Measurements from ENCODE around the gene ZFAND2B. TPM values are rescaled to one million over a fixed set of nuclear protein-coding genes. Genes with fewer than 3 reads are reported as not detected.
A peak's percentile ranks its signal among the peaks of the same experiment; 100 is the strongest.

The ZFAND2B gene
- total and polyA plus RNA-seq, 2 experiments from 2014 or later = 58.1 to 65.4 TPM

GRCh38 chr2:219158586-219158985, 48.0 kb upstream of the ZFAND2B start:
- Histone ChIP-seq H3K4me1 (ENCODE audit: insufficient read depth) (peaks cover 3% of the 10 kb centered on the region), H3K4me2 (no peak overlapping the region), H3K79me2 (peaks cover 10% of the 10 kb centered on the region), H3K27me3 (no peaks in the 10 kb centered on the region), H3K9me3 (ENCODE audit: low read depth) (no peaks in the 10 kb centered on the region), H3K36me3 (replicated peaks; ENCODE audit: insufficient read depth, low read depth) (no peaks in the 10 kb centered on the region), H3K4me3 (no peak overlapping the region), H2AFZ (no peak overlapping the region), H3K9me2 (replicated peaks; ENCODE audit: insufficient read depth) (no peaks in the 10 kb centered on the region), H4K20me1 (ENCODE audit: insufficient read depth, poor library complexity, severe bottlenecking) (no peaks in the 10 kb centered on the region), H3K27ac (no peak overlapping the region)
- WGBS (ENCODE audit: low lambda C conversion rate, missing lambda C conversion rate) = 81% methylated on average over 3 of the region's 3 CpGs
- DNase-seq (ENCODE audit: low spot score) = no peak
- TF ChIP-seq EZH2 (IDR thresholded peaks at IDR 0.05; ENCODE audit: borderline replicate concordance) = no peak
- TF ChIP-seq, protein P1, sequence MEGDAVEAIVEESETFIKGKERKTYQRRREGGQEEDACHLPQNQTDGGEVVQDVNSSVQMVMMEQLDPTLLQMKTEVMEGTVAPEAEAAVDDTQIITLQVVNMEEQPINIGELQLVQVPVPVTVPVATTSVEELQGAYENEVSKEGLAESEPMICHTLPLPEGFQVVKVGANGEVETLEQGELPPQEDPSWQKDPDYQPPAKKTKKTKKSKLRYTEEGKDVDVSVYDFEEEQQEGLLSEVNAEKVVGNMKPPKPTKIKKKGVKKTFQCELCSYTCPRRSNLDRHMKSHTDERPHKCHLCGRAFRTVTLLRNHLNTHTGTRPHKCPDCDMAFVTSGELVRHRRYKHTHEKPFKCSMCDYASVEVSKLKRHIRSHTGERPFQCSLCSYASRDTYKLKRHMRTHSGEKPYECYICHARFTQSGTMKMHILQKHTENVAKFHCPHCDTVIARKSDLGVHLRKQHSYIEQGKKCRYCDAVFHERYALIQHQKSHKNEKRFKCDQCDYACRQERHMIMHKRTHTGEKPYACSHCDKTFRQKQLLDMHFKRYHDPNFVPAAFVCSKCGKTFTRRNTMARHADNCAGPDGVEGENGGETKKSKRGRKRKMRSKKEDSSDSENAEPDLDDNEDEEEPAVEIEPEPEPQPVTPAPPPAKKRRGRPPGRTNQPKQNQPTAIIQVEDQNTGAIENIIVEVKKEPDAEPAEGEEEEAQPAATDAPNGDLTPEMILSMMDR (IDR thresholded peaks at IDR 0.05; ENCODE audit: poor library complexity) = no peak
- TF ChIP-seq EZH2phosphoT487 (IDR thresholded peaks at IDR 0.05; ENCODE audit: low read depth, severe bottlenecking, unreplicated experiment) = no peak

- H3K79me2 ChIP-seq = peaks cover 10% of the 10 kb centered on the region
- H2AFZ ChIP-seq = peak overlapping the region; percentile 56
- DNase-seq (ENCODE audit: low spot score) = no peak
Measured at GRCh38 chr2:219159771-219160185, 46.8 kb upstream of the ZFAND2B start.

GRCh38 chr2:219160186-219161017, 46.2 kb upstream of the ZFAND2B start, which contains the start of gene NHEJ1:
TSS of gene NHEJ1 (minus strand) at chr2:219160815. CDS start at chr2:219158362, 2,453 bp downstream.
- peak within 1 kb of the TSS; percentile 56 for H2AFZ ChIP-seq
- no peaks in the 10 kb centered on the region for H4K20me1 ChIP-seq (ENCODE audit: insufficient read depth, poor library complexity, severe bottlenecking)
- H3K27me3 ChIP-seq = no peaks in the 10 kb centered on the region
- peak within 1 kb of the TSS; percentile 78 for H3K4me2 ChIP-seq
- no peaks in the 10 kb centered on the region for H3K9me2 ChIP-seq (replicated peaks; ENCODE audit: insufficient read depth)
- H3K4me1 ChIP-seq (ENCODE audit: insufficient read depth) = peaks cover 3% of the 10 kb centered on the region
- no peaks in the 10 kb centered on the region for H3K36me3 ChIP-seq (replicated peaks; ENCODE audit: insufficient read depth, low read depth)
- H3K9me3 ChIP-seq (ENCODE audit: low read depth) = no peaks in the 10 kb centered on the region
- H3K27ac ChIP-seq = peak within 1 kb of the TSS; percentile 94
- WGBS (ENCODE audit: low lambda C conversion rate, missing lambda C conversion rate) = 1% methylated on average over 68 of the region's 70 CpGs
- peak within 1 kb of the TSS; percentile 62 for H3K4me3 ChIP-seq
- peaks cover 10% of the 10 kb centered on the region for H3K79me2 ChIP-seq
- peak; percentile 96 for DNase-seq (ENCODE audit: low spot score)
- TF ChIP-seq, protein P1 (IDR thresholded peaks at IDR 0.05; ENCODE audit: poor library complexity) = peak; percentile 96
- no peak for TF ChIP-seq EZH2phosphoT487 (IDR thresholded peaks at IDR 0.05; ENCODE audit: low read depth, severe bottlenecking, unreplicated experiment)

More at GRCh38 chr2:219159771-219160185, 46.8 kb upstream of the ZFAND2B start:
- Histone ChIP-seq H3K27me3 (no peaks in the 10 kb centered on the region), H3K36me3 (replicated peaks; ENCODE audit: insufficient read depth, low read depth) (no peaks in the 10 kb centered on the region), H3K4me3 (peak overlapping the region; percentile 62), H3K4me2 (peak overlapping the region; percentile 78), H3K9me3 (ENCODE audit: low read depth) (no peaks in the 10 kb centered on the region), H3K9me2 (replicated peaks; ENCODE audit: insufficient read depth) (no peaks in the 10 kb centered on the region), H3K4me1 (ENCODE audit: insufficient read depth) (peaks cover 3% of the 10 kb centered on the region), H3K27ac (peak overlapping the region; percentile 94), H4K20me1 (ENCODE audit: insufficient read depth, poor library complexity, severe bottlenecking) (no peaks in the 10 kb centered on the region)
- 19% methylated on average over 18 of the region's 18 CpGs for WGBS (ENCODE audit: low lambda C conversion rate, missing lambda C conversion rate)
- TF ChIP-seq EZH2phosphoT487 (IDR thresholded peaks at IDR 0.05; ENCODE audit: low read depth, severe bottlenecking, unreplicated experiment) = no peak

DNA sequence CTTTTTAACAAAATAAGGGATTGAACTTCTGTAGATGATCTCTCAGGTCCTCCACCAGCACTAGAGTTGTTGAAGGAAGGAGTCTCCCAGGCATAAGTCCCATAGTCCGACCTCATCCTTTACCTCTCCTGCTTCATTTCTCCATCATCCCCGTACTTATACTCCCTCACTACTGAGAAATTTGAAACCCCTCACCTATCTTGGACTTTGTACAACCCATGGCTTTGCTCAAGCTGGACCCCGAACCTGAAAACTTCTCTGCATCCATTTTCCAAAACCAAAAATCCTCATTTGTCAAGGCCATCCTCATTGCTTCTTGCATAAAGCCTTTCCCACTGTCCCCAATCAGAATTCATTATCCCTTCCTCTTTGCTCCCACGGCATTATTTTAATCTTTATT, 45.5 kb upstream of the ZFAND2B start:
- 71% methylated on average over 4 of the region's 4 CpGs for WGBS (ENCODE audit: low lambda C conversion rate, missing lambda C conversion rate)
- Histone ChIP-seq H2AFZ (no peak overlapping the region), H3K27ac (no peak overlapping the region), H3K27me3 (no peaks in the 10 kb centered on the region), H3K9me2 (replicated peaks; ENCODE audit: insufficient read depth) (no peaks in the 10 kb centered on the region), H3K4me2 (peak overlapping the region; percentile 78), H4K20me1 (ENCODE audit: insufficient read depth, poor library complexity, severe bottlenecking) (no peaks in the 10 kb centered on the region), H3K4me3 (no peak overlapping the region), H3K4me1 (ENCODE audit: insufficient read depth) (peaks cover 3% of the 10 kb centered on the region), H3K9me3 (ENCODE audit: low read depth) (no peaks in the 10 kb centered on the region), H3K36me3 (replicated peaks; ENCODE audit: insufficient read depth, low read depth) (no peaks in the 10 kb centered on the region), H3K79me2 (peaks cover 10% of the 10 kb centered on the region)
- no peak for DNase-seq (ENCODE audit: low spot score)
- TF ChIP-seq, protein P1 (IDR thresholded peaks at IDR 0.05; ENCODE audit: poor library complexity) = no peak
- TF ChIP-seq EZH2phosphoT487 (IDR thresholded peaks at IDR 0.05; ENCODE audit: low read depth, severe bottlenecking, unreplicated experiment) (no peak), EZH2 (IDR thresholded peaks at IDR 0.05; ENCODE audit: borderline replicate concordance) (no peak)

All from hepatocyte (in vitro differentiated cells).